Mesenteric fat pad (tissue), 1 donor: ENCODE results near the gene IFITM1. TPM values are rescaled to one million over a fixed set of nuclear protein-coding genes. Genes with fewer than 3 reads are reported as not detected.
"Not testable (repeated sequence)": the region's sequence is repeated elsewhere in the genome, so short reads cannot be mapped to it uniquely, and the experiment has no call there.

ENCODE experiments used
- DNase-seq: peaks from one replicate; pipeline ENCODE4 v3.0.0-alpha.2; 2020; ENCODE audit warnings: low spot score
- total RNA-seq: library from RNA; stranded (reverse); fragmentation: NEBNext Ultra II Directional; extraction: Animal tissue kit (Norgen Biotek cat#: 25700); gene quantifications from one replicate; pipeline ENCODE4 v1.2.1, GENCODE V29; 2021
- donor health status: DM: yes; HTN: yes; CAD: no.

The IFITM1 gene
- total RNA-seq, 1 donor from 2014 or later = 232 TPM

DNA sequence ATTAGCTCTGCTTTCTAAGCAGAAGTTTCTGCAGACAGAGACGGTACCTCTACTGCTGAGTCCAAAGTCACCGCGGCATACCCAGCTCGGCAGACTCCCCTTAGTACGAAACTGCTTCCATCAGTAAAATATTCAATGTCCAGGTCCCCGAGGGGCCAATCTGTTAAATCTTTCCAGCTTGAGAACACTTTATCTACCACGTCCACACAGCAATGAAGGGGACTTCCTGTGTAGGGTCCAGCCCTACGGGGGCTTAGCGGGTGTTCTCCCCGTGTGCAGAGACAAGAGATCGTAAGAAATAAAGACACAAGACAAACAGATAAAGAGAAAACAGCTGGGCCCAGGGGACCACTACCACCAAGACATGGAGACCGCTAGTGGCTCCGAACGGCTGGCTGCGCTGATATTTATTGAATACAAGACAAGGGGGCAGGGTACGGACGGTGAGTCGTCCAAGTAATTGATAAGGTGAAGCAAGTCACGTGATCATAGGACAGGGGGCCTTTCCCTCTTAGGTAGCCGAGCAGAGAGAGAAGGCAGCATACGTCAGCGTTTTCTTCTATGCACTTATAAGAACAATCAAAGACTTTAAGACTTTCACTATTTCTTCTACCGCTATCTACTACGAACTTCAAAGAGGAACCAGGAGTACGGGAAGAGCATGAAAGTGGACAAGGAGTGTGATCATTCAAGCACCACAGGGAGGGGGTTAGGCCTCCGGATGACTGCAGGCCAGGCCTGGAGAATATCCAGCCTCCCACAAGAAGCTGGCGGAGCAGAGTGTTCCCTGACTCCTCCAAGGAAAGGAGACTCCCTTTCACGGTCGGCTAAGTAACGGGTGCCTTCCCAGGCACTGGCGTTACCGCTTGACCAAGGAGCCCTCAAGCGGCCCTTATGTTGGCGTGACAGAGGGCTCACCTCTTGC lies 11.0 kb downstream of the IFITM1 start:
- DNase-seq = peak; percentile 51

DNA sequence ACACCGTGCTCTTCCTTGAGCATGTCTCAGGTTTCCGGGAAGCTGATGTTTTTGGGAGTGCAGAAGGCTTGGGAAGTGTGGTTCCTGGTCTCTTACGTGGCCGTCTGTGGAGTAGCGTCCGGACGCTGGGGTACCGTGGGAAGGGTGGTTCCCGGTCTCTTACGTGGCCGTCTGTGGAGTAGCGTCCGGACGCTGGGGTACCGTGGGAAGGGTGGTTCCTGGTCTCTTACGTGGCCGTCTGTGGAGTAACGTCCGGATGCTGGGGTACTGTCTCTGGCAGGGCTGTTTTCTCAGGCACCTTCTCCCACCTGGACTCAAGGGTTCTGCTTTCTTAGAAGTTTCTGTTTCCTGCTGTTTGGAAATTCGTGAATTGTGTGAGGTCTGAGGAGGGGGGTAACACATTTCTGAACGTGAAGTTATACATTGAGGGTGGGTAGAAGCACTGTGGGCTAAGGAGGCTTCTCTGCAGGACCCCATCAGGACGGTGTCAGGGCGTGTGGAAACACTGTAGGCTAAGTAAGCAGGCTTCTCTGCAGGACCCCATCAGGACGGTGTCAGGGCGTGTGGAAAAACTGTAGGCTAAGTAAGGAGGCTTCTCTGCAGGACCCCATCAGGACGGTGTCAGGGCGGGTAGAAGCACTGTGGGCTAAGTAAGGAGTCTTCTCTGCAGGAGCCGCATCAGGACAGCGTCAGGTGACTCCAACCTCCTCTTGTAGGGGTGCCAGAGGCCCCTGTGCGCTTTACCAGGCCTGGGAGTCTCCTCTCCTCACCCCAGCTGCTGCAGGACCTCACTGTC lies 12.2 kb downstream of the IFITM1 start:
- peak; percentile 72 for DNase-seq

DNA sequence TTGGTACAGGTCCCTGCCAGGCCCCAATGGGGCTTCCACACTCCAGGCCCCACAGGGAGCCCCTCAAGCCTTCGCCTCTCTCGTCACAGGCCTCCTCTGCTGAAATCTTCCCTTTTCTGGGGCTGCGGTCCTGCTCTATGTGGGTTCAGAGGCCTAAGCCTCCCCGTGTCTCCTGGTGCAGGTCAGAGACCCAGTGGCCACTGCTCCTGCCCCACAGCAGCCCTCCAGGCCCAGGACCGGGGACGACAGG lies 12.7 kb downstream of the IFITM1 start:
- no peak for DNase-seq

DNA sequence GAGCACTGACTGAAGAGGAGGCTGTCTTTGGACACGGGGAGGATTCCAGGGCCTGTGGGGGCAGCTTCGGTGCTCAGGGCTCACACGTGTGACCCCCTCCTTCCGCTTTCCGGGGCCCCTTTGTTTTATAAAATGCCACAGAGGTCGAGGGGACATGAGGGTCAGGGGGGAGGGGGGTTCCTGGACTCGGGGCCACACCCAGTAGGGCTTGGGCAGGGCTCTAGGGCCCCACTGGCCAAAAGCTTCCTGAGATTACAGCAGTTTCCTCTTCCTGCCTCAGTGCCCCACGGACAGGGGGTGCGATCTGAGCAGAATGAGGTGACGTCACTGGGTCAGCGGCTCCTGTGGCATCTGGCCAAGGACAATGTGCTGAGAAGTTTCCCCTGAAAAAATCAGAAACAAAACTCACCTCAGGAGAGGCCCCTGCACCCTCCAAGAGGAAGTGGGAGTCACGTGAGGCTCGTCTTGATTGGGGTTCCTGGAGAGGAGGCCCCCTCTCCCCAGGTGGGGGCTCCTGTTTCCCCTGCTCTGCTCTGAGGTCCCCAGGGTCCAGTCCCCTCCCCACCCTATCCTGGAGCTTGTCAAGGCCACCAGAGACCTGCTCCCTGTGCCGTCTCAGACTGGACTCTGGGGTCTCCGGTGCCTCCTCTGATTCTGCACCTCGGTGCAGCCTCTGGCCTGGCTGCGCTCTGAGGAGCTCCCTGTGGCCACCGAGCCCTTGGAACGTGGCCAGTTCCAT lies 13.2 kb downstream of the IFITM1 start:
- peak; percentile 94 for DNase-seq

DNA sequence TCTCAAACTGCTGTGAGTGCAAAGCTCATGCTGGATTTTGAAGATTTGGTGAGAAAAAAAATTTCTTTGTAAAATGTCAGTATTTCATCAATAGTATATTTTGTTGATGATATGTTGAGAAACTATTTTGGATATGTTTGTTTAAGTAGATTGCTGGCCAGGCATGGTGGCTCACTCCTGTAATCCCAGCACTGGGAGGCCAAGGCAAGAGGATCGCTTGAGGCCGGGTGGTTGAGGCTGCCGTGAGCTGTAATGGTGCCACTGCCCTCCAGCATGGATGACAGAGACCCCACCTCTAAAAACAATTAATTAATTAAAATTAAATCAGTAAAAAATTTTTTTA lies 13.7 kb downstream of the IFITM1 start:
- DNase-seq = no peak

DNA sequence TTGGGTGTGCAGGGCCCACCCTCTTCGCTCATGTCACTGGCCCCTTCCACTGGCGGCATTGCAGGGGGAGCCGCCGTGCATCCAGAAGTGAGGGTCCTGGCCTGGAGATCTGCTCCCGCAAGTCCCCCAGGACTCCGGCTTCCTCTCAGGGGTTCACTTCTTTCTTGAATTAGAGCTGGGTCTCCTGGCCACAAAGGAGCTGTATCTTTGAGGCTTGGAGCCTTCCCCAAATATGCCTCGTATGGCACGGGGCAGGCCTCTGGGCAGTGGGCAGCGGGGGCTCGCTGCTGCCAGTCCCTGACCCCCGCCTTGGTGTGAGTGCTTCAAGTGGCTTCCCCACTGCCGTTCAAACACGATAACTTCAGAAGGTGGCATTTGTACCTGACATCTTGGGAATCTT lies 14.2 kb downstream of the IFITM1 start:
- DNase-seq = peak; percentile 68

DNA sequence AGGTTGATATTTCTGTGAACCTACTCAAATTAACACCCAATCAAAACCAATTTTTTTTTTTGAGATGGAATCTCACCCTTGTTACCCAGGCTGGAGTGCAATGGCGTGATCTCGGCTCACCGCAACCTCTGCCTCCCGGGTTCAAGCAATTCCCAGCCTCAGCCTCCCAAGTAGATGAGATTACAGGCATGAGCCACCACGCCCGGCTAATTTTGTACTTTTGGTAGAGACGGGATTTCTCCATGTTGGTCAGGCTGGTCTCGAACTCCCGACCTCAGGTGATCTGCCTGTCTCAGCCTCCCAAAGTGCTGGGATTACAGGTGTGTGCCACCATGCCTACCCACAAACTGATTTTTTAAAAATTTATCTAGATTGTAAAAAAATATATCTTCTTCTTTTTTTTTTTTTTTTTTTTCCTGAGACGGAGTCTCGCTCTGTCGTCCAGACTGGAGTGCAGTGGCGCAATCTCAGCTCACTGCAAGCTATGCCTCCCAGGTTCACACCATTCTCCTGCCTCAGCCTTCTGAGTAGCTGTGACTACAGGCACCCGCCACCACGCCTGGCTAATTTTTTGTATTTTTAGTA lies 14.8 kb downstream of the IFITM1 start:
- not testable (repeated sequence) for DNase-seq

DNA sequence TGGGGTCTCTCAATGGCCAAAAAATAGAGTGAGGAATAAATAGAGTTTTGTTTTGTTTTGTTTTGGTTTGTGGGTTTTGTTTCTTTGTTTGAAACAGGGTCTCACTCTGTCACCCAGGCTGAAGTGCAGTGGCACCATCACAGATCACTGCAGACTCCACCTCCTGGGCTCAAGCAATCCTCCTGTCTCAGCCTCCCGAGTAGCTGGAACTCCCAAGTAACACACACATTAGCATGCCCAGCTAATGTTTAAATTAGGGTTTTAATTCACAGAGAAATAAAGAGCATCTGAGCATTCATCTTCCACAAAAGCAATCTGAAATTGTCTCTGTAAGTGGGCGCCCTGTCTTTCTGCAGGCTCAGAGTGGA lies 16.0 kb downstream of the IFITM1 start:
- no peak for DNase-seq

DNA sequence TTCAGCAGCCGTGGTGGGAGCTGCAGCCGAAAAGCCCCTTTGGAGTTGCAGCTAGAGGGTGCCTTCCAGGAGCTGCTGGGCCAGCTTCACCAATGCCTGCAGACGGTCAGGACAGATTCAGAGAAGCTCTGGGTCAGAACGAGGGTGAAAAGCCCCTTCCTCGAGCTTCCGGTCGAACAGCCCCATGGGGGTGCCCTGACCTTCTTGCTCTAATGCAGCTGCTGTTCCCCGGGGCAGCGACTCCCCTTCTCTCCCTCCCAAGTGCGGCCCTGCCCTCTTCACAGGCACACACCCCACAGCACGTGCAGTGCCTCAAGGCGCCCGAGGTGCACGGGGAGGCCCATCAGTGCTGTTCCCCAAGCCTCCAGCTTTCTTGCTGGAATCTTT lies 16.5 kb downstream of the IFITM1 start:
- peak; percentile 68 for DNase-seq

DNA sequence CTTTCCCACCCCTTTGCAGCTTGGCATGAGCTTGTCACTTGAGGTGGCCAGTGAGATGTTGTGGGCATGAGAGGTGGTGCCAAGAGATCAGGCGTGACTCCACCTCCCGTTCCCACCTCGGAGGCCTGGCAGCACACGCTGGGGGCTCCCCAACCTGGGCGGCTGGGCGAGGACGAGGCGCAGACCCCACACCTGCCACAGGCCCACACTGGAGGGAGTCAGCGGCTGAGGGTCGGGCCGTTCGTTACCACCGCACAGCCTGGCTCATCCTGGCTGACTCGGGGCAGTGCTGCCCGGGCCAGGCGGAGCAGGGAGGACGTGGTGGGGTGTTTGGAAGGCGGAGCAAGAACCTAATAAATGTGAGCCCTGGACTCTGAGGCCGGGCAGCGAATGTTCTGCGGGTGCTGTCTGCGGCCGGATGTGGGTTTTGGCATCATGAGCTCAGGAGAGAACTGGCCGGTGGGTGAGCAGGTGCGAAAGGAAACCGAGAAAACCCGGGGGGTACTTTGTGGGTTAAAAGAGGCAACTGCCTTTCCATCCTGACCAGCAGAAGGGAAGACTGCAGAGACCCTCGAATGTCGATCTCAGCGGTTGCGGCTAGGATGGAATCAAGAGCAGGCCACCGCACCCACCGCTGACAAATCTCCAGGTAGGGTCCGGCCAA lies 17.0 kb downstream of the IFITM1 start:
- peak; percentile 74 for DNase-seq

DNA sequence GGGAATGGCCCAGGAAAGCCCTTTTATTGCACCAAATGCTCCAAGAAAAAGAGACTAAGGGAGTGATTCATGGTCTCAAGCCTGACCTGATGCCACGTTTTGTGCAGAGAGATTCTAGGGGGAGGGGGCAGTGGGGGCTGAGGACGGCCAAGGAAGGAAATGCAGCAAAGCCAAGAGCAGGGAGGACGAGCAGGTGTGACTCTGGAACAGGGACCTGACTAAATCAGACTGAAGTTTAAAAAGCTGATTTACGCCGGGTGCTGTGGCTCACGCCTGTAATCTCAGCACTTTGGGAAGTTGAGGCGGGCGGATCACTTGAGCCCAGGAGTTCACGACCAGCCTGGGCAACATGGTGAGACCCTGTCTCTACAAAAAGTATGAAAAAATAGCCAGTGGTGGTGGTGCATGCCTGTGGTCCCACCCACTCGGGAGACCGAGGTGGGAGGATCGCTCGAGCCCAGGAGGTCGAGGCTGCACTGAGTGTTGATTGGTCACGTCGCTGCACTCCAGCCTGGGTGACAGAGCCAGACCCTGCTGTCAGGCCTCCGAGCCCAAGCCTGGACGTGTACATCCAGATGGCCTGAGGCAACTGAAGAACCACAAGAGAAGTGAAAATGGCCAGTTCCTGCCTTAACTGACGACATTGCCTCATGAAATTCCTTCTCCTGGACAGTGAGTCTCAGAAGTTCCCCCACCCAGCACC lies 17.7 kb downstream of the IFITM1 start:
- DNase-seq = peak; percentile 75

DNA sequence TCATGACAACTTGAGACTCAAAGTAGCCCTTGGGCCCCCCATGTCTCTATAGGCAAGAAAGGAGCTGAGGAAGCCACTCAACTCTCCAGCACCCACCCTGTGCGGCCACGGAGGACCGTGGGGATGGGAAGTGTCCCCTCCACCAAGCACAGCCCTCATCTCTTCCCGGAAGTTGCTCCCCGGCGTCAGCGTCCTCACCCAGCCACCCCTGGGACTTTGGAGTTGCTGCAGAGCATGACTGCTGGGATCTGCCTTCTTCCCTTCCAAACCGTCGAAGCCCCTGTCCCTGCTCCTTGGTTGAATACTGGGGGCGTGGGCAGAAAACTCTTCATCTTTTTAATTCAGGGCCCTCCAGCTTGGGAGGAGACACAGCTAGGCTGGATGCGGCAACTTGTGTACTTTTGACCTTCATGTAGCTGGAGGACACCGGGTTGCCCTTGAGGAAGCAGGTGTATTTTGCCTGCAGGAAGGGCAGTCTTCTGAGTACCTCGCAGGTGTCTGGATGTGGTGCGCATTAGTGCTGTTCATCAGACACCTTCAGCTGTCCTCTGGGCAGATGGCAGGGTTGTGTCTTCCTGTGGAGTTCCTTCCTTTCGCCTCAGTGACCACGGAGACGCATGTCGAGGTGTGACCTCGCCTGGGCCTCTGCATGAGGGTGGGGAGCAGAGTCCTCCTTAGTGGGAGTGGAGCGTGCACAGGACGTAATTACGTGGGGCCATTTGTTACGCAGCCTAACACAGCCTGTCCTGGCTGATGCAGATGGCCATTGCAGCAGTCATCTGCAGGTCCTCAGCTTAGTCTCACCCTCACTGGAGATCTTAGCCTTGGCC lies 19.0 kb downstream of the IFITM1 start:
- peak; percentile 78 for DNase-seq

DNA sequence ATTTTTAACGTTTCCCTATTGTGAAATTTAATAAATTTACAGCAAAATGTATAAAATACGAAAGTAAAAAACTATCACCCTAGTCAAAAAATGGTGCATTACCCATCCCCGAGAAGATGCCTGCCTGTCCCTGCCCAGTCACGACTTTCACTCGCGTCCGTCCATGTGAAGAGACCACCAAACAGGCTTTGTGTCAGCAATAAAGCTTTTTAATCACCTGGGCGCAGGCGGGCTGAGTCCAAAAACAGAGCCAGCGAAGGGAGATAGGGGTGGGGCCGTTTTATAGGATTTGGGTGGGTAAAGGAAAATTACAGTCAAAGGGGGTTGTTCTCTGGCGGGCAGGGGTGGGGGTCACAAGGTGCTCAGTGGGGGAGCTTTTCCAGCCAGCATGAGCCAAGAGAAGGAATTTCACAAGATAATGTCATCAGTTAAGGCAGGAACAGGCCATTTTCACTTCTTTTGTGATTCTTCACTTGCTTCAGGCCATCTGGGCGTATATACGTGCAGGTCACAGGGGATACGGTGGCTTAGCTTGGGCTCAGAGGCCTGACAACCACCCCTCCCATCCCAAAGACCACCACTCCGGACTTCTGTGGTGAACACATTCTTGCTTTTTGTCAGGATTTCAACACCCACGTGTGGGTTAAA lies 19.9 kb downstream of the IFITM1 start:
- peak; percentile 68 for DNase-seq

DNA sequence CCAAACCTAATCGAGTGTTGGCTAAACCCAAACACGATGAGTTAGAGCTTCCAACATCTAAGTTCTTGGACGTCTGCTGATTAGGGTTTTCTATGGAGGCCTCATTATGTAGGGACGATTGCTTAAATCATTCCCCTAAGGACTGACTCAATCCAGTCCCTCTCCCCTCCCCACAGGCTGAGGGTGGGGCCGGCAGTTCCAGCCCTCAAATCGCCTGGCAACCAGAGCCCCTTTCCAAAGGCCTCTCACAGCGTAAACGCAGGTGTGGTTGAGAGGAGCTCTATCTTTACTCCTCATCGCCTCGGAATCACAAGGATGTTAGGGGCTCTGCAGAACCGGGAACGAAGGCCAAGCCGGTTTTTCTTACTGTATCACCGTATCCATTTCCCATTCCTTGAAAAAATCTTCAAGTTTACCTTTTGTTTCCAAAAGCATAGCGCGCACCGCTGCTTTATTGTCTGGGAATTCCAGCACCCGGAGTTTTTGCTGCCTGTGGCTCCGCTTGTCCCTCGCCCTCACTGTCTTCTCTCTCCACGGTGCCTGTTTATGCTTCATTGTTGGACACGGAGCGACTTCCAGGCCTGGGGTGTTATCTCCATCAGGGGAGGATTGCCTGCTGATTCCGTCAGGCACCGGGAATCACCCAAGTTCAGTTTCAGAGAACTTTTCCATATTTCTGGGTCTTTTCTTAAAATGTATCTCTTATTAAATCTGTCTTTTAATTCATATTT lies 20.6 kb downstream of the IFITM1 start:
- DNase-seq = peak; percentile 86

DNA sequence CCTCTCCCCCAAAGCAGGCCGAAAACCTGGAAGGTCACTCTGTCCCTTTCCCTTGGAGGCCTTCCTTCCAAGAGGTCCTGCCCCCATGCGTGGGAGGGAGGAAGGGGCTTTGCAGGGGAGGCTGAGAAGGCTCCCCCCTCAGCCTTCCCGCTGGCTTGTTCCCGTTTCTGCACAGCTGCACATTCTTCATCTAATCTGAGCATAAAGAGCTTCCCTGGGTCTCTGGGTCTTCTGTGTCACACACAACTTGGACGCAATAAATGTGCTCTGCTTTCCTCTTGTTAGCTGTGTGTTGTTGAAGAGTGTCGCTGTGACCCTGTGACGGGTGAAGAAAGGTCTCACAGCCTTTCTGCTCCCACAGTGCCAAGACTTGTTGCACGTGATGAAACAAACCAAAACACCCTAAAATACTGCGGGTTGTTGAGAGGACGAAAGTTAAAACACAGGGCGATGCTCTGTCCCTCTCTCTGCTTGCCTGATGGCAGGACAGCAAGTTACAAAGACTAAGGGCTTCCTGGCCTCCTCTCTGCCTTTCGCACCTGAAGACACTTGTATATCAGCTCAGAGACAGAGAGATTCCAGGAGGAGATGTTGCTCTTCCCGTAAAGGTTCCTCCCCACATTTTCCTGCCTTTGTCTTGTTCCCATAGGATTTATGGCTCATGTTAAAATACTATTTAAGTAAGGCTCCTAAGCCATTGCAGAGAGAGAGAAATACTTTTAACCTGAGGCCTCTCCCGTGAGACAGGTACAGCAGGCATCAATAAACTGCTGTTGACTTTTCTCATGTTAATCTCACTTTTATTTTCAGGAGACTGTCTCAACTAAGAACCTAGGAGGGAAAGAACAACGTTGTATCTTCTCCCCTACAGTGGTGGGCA lies 22.2 kb downstream of the IFITM1 start:
- peak; percentile 68 for DNase-seq

DNA sequence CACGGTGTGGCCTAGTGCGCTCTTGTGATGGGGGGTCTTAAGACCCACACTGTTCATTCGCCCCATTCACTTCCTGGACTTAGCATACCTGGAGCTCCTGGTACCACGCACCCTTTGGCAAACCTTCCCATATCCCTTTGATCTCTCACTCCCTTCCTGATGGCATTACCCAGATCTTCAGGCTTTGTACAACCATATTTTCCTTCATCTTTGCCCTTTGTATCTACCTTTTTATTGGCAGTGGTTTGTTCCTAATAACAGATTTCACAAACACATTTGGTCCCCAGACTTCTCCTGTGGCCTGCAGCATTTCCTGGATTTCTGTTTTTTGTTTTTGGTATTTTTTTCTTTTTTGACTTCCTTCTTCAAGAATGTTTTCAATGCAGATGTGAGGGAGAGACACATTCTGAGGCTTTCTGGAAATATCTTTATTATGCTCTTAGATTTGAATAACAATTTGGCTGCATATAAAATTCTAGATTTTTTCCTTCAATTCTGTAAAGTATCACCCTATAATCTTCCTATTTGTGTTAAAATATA lies 22.9 kb downstream of the IFITM1 start:
- DNase-seq = no peak

DNA sequence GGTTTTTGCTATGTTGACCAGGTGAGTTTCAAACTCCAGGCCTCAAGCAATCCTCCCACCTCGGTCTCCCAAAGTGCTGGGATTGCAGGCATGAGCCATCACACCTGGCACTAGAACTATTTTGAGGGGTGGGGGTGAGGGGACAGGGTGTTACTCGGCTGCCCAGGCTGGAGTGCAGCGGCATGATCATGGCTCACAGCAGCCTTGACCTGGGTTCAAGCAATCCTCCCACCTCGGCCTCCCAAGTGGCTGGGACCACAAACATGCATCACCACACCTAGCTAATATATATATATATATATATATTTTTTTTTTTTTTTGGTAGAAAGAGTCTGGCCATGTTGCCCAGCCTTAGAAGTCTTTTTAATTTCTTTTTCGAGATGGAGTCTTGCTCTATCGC lies 23.9 kb downstream of the IFITM1 start:
- peak; percentile 14 for DNase-seq
